OCI-LY7 (cell line): ENCODE results near the gene PCDH9. TPM values are rescaled to one million over a fixed set of nuclear protein-coding genes. Genes with fewer than 3 reads are reported as not detected.

Experiments used
- BruUV-seq: library from RNA; stranded (reverse); fragments of 400-500 nt; replicated peaks from 2 replicates; lab custom pipeline; 2021; lab: Mats Ljungman, UMichigan
- CTCF ChIA-PET: fragments of 300-600 bp; sonication (Branson Sonifier 250); formaldehyde crosslinking; loops from one replicate; lab custom pipeline; 2022; ENCODE audit warnings: antibody characterized with exemption; ENCODE audit not compliant: unreplicated experiment; lab: Charles Lee
- POLR2A ChIA-PET: fragments of 300-600 bp; sonication (Branson Sonifier 250); formaldehyde crosslinking; loops from one replicate; lab custom pipeline; 2022; ENCODE audit warnings: antibody characterized with exemption; lab: Charles Lee
- DNase-seq: peaks from one replicate; pipeline ENCODE4 v3.0.0-alpha.2; 2015; ENCODE audit warnings: low spot score
- H2AFZ ChIP-seq: fragments of 200-600 bp; sonication (generic), shearing (Covaris generic); 2 replicates; pipeline ENCODE4 v1.6.1; 2014; ENCODE audit warnings: mild to moderate bottlenecking, antibody characterized with exemption, low read length, moderate library complexity
- H3K27ac ChIP-seq: fragments of 200-600 bp; sonication (generic); 2 replicates; pipeline ENCODE4 v1.5.1; 2014; ENCODE audit warnings: mixed run types, low read depth, mild to moderate bottlenecking, moderate library complexity, low read length, inconsistent platforms; ENCODE audit not compliant: poor library complexity, severe bottlenecking
- H3K36me3 ChIP-seq: fragments of 200-600 bp; sonication (generic); 2 replicates; pipeline ENCODE4 v1.6.1; 2014; ENCODE audit warnings: mild to moderate bottlenecking, antibody characterized with exemption, low read length, moderate library complexity, mixed read lengths; ENCODE audit not compliant: insufficient read depth
- H3K4me1 ChIP-seq: fragments of 200-600 bp; sonication (generic); 2 replicates; pipeline ENCODE4 v1.5.1; 2014; ENCODE audit warnings: mild to moderate bottlenecking, low read length; ENCODE audit not compliant: insufficient read depth, poor library complexity, severe bottlenecking
- H3K4me2 ChIP-seq: fragments of 200-600 bp; sonication (generic); 2 replicates; pipeline ENCODE4 v1.6.1; 2014; ENCODE audit warnings: mild to moderate bottlenecking, low read length
- H3K4me3 ChIP-seq: fragments of 200-600 bp; sonication (generic); 2 replicates; pipeline ENCODE4 v1.5.1; 2014; ENCODE audit warnings: mild to moderate bottlenecking, low read depth, low read length; ENCODE audit not compliant: poor library complexity, severe bottlenecking
- H3K79me2 ChIP-seq: fragments of 200-600 bp; sonication (generic); 2 replicates; pipeline ENCODE4 v1.6.1; 2016; ENCODE audit warnings: low read depth, mild to moderate bottlenecking, low read length, moderate library complexity, mixed read lengths; ENCODE audit not compliant: insufficient read depth
- H3K9me2 ChIP-seq: fragments of 200-600 bp; sonication (generic); 2 replicates; pipeline ENCODE4 v1.6.1; 2016; ENCODE audit warnings: mild to moderate bottlenecking, low read length, mixed read lengths; ENCODE audit not compliant: insufficient read depth
- H3K9me3 ChIP-seq: fragments of 200-600 bp; sonication (generic); 2 replicates; pipeline ENCODE4 v1.6.1; 2014; ENCODE audit warnings: mild to moderate bottlenecking, mixed run types, low read length, mixed read lengths
- H4K20me1 ChIP-seq: fragments of 200-600 bp; sonication (generic); 2 replicates; pipeline ENCODE4 v1.6.1; 2014; ENCODE audit warnings: mild to moderate bottlenecking, antibody characterized with exemption, low read length, moderate library complexity, mixed read lengths; ENCODE audit not compliant: insufficient read depth
- CTCF ChIP-seq: fragments of 200-600 bp; sonication (generic); conservative IDR thresholded peaks from 2 replicates; pipeline ENCODE4 v1.5.1; 2014; ENCODE audit warnings: mild to moderate bottlenecking, antibody characterized with exemption, low read length, moderate library complexity, mixed read lengths
- EZH2phosphoT487 ChIP-seq: fragments of 200-600 bp; sonication (generic); IDR thresholded peaks from 2 replicates; pipeline ENCODE4 v1.6.1; 2018; ENCODE audit warnings: low read depth, borderline replicate concordance, mild to moderate bottlenecking, mixed run types, antibody characterized with exemption, low read length, moderate library complexity, mixed read lengths
- intact Hi-C: fragments of 100-400 bp; cut with micrococcal nuclease; formaldehyde crosslinking; loops from one replicate; pipeline ENCODE4 v1.10.0; 2022; ENCODE audit not compliant: unreplicated experiment
- total RNA-seq, 2 experiments: library from RNA; depleted of rRNA in 1 of 2; stranded (reverse); fragments of >200 nt in 1 of 2; shearing (Covaris generic) in 1 of 2; gene quantifications; 2 replicates each; pipeline ENCODE4 v1.2.3, GENCODE V29; 2014 to 2022

Gene PCDH9
- total RNA-seq, 2 experiments from 2014 or later: 20.1 to 26.0 TPM

- H4K20me1 ChIP-seq: no peaks in the 10 kb centered on the region
- POLR2A ChIA-PET: interaction anchor here (0.6 to 2.0 kb wide), 8 partner anchors 11 to 578 kb away, joined by 3 to 8 read pairs (median 3); no protein-coding TSS in a partner anchor
- no peak overlapping the region; the same call in 1 of the 2 replicates for H2AFZ ChIP-seq
- no peak for DNase-seq
- no peaks in the 10 kb centered on the region for H3K9me2 ChIP-seq
- TF ChIP-seq EZH2phosphoT487: no peak
- no peak for TF ChIP-seq CTCF
- H3K36me3 ChIP-seq: no peaks in the 10 kb centered on the region
- no peaks in the 10 kb centered on the region for H3K4me1 ChIP-seq
- no peak overlapping the region for H3K4me3 ChIP-seq
- no peaks in the 10 kb centered on the region for H3K79me2 ChIP-seq
- no peak overlapping the region for H3K27ac ChIP-seq
- CTCF ChIA-PET: no interaction called here
- no peak overlapping the region for H3K4me2 ChIP-seq
- BruUV-seq: no TSS peak
- intact Hi-C loops: no loop called here
- H3K9me3 ChIP-seq: 0 out of 2 replicates have a peak, but pooled peaks cover 4% of the 10 kb centered on the region
These were observed 679.0 kb downstream of the PCDH9 start for GRCh38 chr13:66551128-66551527.

GRCh38 chr13:66547685-66548084 is 682.5 kb downstream of the PCDH9 start:
- CTCF ChIA-PET: no interaction called here
- H4K20me1 ChIP-seq: no peaks in the 10 kb centered on the region
- DNase-seq: no peak
- H3K79me2 ChIP-seq: no peaks in the 10 kb centered on the region
- no peak overlapping the region for H3K4me3 ChIP-seq
- no peaks in the 10 kb centered on the region for H3K9me2 ChIP-seq
- intact Hi-C loops: no loop called here
- H2AFZ ChIP-seq: no peak overlapping the region
- H3K36me3 ChIP-seq: no peaks in the 10 kb centered on the region
- no peak overlapping the region for H3K4me2 ChIP-seq
- H3K27ac ChIP-seq: no peak overlapping the region
- POLR2A ChIA-PET: interaction anchor here (1.9 kb wide), 1 partner anchor 9 kb away, joined by 13 read pairs; no protein-coding TSS in a partner anchor
- 0 out of 2 replicates have a peak, but pooled peaks cover 4% of the 10 kb centered on the region for H3K9me3 ChIP-seq
- H3K4me1 ChIP-seq: no peaks in the 10 kb centered on the region
- BruUV-seq: no TSS peak
- TF ChIP-seq CTCF (no peak), EZH2phosphoT487 (no peak)
